Measurements from ENCODE around the gene TNPO3.

GRCh38 chr7:129054438-129055293, at the start of gene TNPO3:
- TF ChIP-seq CTCF (IDR thresholded peaks at IDR 0.05) (no peak), POLR2A (IDR thresholded peaks at IDR 0.05) (peak; percentile 94)

Data from right lobe of liver (tissue), 4 donors.